IPS-18c (cell line): ENCODE measurements around the gene IL37.

ENCODE experiments used
- H3K4me3 ChIP-seq: 2 replicates; pipeline ENCODE4 v1.7.0; 2013; ENCODE audit warnings: low read depth, mild to moderate bottlenecking, low read length, moderate library complexity; ENCODE audit not compliant: insufficient read depth
- H3K9me3 ChIP-seq: one replicate; pipeline ENCODE4 v1.6.1; 2013; ENCODE audit warnings: mild to moderate bottlenecking, low read length, moderate library complexity; ENCODE audit not compliant: control insufficient read depth, insufficient read depth

The IL37 gene

GRCh38 chr2:112939425-112939824, 28.5 kb downstream of the IL37 start:
- no peak overlapping the region for H3K4me3 ChIP-seq
- no peaks in the 10 kb centered on the region for H3K9me3 ChIP-seq

GRCh38 chr2:112940859-112941625, 30.1 kb downstream of the IL37 start:
- no peaks in the 10 kb centered on the region for H3K9me3 ChIP-seq
- H3K4me3 ChIP-seq, result no peak overlapping the region

GRCh38 chr2:112941753-112942653, 31.0 kb downstream of the IL37 start:
- H3K4me3 ChIP-seq, result no peak overlapping the region
- H3K9me3 ChIP-seq, result peaks cover 3% of the 10 kb centered on the region

GRCh38 chr2:112942654-112943002, 31.7 kb downstream of the IL37 start:
- Histone ChIP-seq H3K9me3 (peaks cover 4% of the 10 kb centered on the region), H3K4me3 (no peak overlapping the region)

GRCh38 chr2:112944971-112945370, 34.0 kb downstream of the IL37 start:
- Histone ChIP-seq H3K9me3 (peaks cover 4% of the 10 kb centered on the region), H3K4me3 (no peak overlapping the region)

- Histone ChIP-seq H3K4me3 (no peak overlapping the region), H3K9me3 (peaks cover 4% of the 10 kb centered on the region)
Measured at GRCh38 chr2:112946086-112946485, 35.1 kb downstream of the IL37 start.

GRCh38 chr2:112947374-112947773, 36.4 kb downstream of the IL37 start:
- Histone ChIP-seq H3K9me3 (peaks cover 4% of the 10 kb centered on the region), H3K4me3 (no peak overlapping the region)

- H3K4me3 ChIP-seq, result no peak overlapping the region
- H3K9me3 ChIP-seq, result peaks cover 4% of the 10 kb centered on the region
Measured at GRCh38 chr2:112949456-112949855, 38.5 kb downstream of the IL37 start.

- no peaks in the 10 kb centered on the region for H3K9me3 ChIP-seq
- no peak overlapping the region for H3K4me3 ChIP-seq
Measured at GRCh38 chr2:112954364-112954763, 43.4 kb downstream of the IL37 start.

GRCh38 chr2:112957511-112957910, 46.5 kb downstream of the IL37 start:
- no peak overlapping the region for H3K4me3 ChIP-seq
- H3K9me3 ChIP-seq, result no peaks in the 10 kb centered on the region

GRCh38 chr2:112958428-112959108, 47.6 kb downstream of the IL37 start:
- Histone ChIP-seq H3K4me3 (no peak overlapping the region), H3K9me3 (no peaks in the 10 kb centered on the region)

GRCh38 chr2:112959109-112959812, 48.3 kb downstream of the IL37 start:
- Histone ChIP-seq H3K9me3 (no peaks in the 10 kb centered on the region), H3K4me3 (no peak overlapping the region)

GRCh38 chr2:112960230-112960825, 49.4 kb downstream of the IL37 start:
- Histone ChIP-seq H3K9me3 (no peaks in the 10 kb centered on the region), H3K4me3 (no peak overlapping the region)

GRCh38 chr2:112962308-112963175, 51.6 kb downstream of the IL37 start:
- H3K9me3 ChIP-seq, result no peaks in the 10 kb centered on the region
- no peak overlapping the region for H3K4me3 ChIP-seq

GRCh38 chr2:112967023-112967422, 56.1 kb downstream of the IL37 start:
- Histone ChIP-seq H3K4me3 (no peak overlapping the region), H3K9me3 (no peaks in the 10 kb centered on the region)
